Ishikawa (cell line): ENCODE results near the gene DDB1.

Experiments used
- CEBPB ChIP-seq: IDR thresholded peaks from 2 replicates; pipeline ENCODE4 v1.6.1; 2012
- EGR1 ChIP-seq: IDR thresholded peaks from 2 replicates; pipeline ENCODE4 v1.6.1; 2012
- EP300 ChIP-seq: IDR thresholded peaks from 2 replicates; pipeline ENCODE4 v1.6.1; 2012; ENCODE audit warnings: borderline replicate concordance
- FOXM1 ChIP-seq: IDR thresholded peaks from 2 replicates; pipeline ENCODE4 v1.6.1; 2012; ENCODE audit warnings: low read depth, borderline replicate concordance
- NFIC ChIP-seq: IDR thresholded peaks from 2 replicates; pipeline ENCODE4 v1.6.1; 2012
- RAD21 ChIP-seq: IDR thresholded peaks from 2 replicates; pipeline ENCODE4 v1.6.1; 2012; ENCODE audit warnings: low read depth
- TAF1 ChIP-seq: IDR thresholded peaks from 2 replicates; pipeline ENCODE4 v1.6.1; 2012; ENCODE audit warnings: low read depth, mild to moderate bottlenecking
- TCF12 ChIP-seq: IDR thresholded peaks from 2 replicates; pipeline ENCODE4 v1.6.1; 2012; ENCODE audit warnings: low read depth
- TEAD4 ChIP-seq: IDR thresholded peaks from 2 replicates; pipeline ENCODE4 v1.6.1; 2012
- YY1 ChIP-seq: IDR thresholded peaks from 2 replicates; pipeline ENCODE4 v1.6.1; 2012; ENCODE audit warnings: low read depth
- ZBTB7A ChIP-seq: IDR thresholded peaks from 2 replicates; pipeline ENCODE4 v1.6.1; 2012; ENCODE audit warnings: low read depth
- TF ChIP-seq, protein P1 (sequence below): IDR thresholded peaks from 2 replicates; pipeline ENCODE4 v1.6.1; 2012; ENCODE audit warnings: low read depth, mild to moderate bottlenecking
- TF ChIP-seq, protein P2 (sequence below): IDR thresholded peaks from 2 replicates; pipeline ENCODE4 v1.6.1; 2012
- TF ChIP-seq, protein P3 (sequence below): IDR thresholded peaks from 2 replicates; pipeline ENCODE4 v1.6.1; 2012

DNA sequence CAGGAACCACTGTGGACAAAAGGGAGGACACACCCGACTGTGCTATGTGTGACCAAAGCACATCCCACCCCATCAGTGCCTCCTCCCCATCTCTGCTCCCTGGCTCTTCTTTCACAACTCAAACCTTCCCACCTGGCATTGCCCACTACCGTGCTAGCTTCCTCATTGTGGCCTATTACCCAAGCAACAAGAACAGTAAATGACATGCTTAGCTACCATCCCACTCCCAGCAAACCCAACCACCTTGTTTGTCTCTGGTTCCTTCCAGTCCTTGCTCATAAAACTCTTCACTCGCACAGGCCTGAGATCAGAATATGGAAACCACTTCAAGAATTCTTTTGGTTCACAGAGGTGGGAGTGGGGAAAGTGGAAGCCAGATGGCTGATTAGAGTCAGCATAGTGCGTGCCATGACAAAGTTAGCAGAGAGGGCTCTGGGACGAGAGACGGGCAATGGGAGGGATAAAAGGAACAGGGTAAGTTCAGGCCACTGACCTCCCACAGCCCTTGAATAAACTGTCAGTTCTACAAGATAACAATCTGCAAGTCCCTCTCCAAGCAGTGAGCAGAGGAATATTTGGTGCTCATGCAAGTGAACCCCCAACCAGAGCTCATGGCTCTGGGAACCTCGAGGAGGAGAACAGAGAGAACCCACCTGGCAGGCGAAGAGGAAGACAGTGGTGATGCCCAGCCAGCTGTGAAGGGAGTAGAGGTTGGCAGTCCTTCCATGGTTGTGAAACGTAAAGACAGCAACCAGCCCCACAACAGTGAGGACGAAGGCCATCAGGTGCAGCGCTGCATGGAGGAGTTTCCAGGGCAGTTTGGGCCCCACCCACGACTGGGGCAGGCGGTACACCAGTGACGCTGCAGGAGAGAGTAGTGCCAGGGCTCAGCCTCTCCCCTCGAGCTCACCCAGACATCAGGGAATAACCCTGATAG, 20.5 kb upstream of the DDB1 start:
- no peak for TF ChIP-seq ZBTB7A
- no peak for TF ChIP-seq YY1
- TF ChIP-seq, protein P1, sequence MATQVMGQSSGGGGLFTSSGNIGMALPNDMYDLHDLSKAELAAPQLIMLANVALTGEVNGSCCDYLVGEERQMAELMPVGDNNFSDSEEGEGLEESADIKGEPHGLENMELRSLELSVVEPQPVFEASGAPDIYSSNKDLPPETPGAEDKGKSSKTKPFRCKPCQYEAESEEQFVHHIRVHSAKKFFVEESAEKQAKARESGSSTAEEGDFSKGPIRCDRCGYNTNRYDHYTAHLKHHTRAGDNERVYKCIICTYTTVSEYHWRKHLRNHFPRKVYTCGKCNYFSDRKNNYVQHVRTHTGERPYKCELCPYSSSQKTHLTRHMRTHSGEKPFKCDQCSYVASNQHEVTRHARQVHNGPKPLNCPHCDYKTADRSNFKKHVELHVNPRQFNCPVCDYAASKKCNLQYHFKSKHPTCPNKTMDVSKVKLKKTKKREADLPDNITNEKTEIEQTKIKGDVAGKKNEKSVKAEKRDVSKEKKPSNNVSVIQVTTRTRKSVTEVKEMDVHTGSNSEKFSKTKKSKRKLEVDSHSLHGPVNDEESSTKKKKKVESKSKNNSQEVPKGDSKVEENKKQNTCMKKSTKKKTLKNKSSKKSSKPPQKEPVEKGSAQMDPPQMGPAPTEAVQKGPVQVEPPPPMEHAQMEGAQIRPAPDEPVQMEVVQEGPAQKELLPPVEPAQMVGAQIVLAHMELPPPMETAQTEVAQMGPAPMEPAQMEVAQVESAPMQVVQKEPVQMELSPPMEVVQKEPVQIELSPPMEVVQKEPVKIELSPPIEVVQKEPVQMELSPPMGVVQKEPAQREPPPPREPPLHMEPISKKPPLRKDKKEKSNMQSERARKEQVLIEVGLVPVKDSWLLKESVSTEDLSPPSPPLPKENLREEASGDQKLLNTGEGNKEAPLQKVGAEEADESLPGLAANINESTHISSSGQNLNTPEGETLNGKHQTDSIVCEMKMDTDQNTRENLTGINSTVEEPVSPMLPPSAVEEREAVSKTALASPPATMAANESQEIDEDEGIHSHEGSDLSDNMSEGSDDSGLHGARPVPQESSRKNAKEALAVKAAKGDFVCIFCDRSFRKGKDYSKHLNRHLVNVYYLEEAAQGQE = no peak
- TF ChIP-seq TAF1 = no peak
- TF ChIP-seq, protein P2, sequence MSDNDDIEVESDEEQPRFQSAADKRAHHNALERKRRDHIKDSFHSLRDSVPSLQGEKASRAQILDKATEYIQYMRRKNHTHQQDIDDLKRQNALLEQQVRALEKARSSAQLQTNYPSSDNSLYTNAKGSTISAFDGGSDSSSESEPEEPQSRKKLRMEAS = no peak
- no peak for TF ChIP-seq TEAD4
- TF ChIP-seq EP300 = no peak
- TF ChIP-seq RAD21 = no peak
- TF ChIP-seq, protein P3, sequence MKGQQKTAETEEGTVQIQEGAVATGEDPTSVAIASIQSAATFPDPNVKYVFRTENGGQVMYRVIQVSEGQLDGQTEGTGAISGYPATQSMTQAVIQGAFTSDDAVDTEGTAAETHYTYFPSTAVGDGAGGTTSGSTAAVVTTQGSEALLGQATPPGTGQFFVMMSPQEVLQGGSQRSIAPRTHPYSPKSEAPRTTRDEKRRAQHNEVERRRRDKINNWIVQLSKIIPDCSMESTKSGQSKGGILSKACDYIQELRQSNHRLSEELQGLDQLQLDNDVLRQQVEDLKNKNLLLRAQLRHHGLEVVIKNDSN = no peak
- TF ChIP-seq EGR1 = no peak
- no peak for TF ChIP-seq TCF12
- TF ChIP-seq CEBPB = no peak
- TF ChIP-seq FOXM1 = no peak
- TF ChIP-seq NFIC = no peak
